ENCODE measurements around the gene AIF1L. TPM values are rescaled to one million over a fixed set of nuclear protein-coding genes. Genes with fewer than 3 reads are reported as not detected.

AIF1L gene
- polyA plus RNA-seq, 3 donors: not detected

GRCh38 chr9:131069699-131070098, 26.6 kb upstream of the AIF1L start:
- no peaks in the 10 kb centered on the region for H3K4me1 Mint-ChIP-seq
- TF ChIP-seq CTCF (IDR thresholded peaks at IDR 0.05): no peak
- H3K27ac Mint-ChIP-seq: no peak overlapping the region
- WGBS (ENCODE audit: insufficient coverage): 97% methylated on average over 10 of the region's 15 CpGs
- Histone ChIP-seq H3K4me3 (replicated peaks in 1 of 3; ENCODE audit: low read depth in 2 of 3, low read length in 3 of 3) (no peak overlapping the region), H3K9me3 (replicated peaks in 1 of 2; ENCODE audit: control insufficient read depth in 1 of 2, insufficient read depth in 1 of 2, low read length in 2 of 2) (no peaks in the 10 kb centered on the region), H4K20me1 (ENCODE audit: insufficient read depth, low read length) (no peaks in the 10 kb centered on the region), H3K27ac (ENCODE audit: low read depth in 1 of 2, low read length in 2 of 2) (no peak overlapping the region), H3K36me3 (replicated peaks in 1 of 2; ENCODE audit: control insufficient read depth in 1 of 2, insufficient read depth in 2 of 2, low read length in 2 of 2) (no peaks in the 10 kb centered on the region), H3K4me1 (ENCODE audit: control insufficient read depth in 1 of 2, insufficient read depth in 2 of 2, low read length in 2 of 2) (no peaks in the 10 kb centered on the region), H3K9ac (ENCODE audit: insufficient read depth, low read length, poor library complexity, severe bottlenecking) (no peak overlapping the region), H2AFZ (ENCODE audit: insufficient read depth, low read depth, low read length, poor library complexity, severe bottlenecking) (no peak overlapping the region), H3K4me2 (replicated peaks; ENCODE audit: extremely low read depth, low read length, poor library complexity, severe bottlenecking) (no peak overlapping the region), H3K79me2 (ENCODE audit: insufficient read depth, low read length) (no peaks in the 10 kb centered on the region), H3K27me3 (ENCODE audit: control insufficient read depth in 2 of 2, insufficient read depth in 2 of 2, low read length in 2 of 2) (no peaks in the 10 kb centered on the region)
- no peaks in the 10 kb centered on the region for H3K36me3 Mint-ChIP-seq
- intact Hi-C loops (cut with micrococcal nuclease): no loop called here
- H3K4me3 Mint-ChIP-seq: no peak overlapping the region
- H3K9me3 Mint-ChIP-seq: no peaks in the 10 kb centered on the region
- peaks cover 0 to 4% (median 4%) of the 10 kb centered on the region in 3 donors for H3K27me3 Mint-ChIP-seq (ENCODE audit: low read depth in 3 of 3)
- DNase-seq: no peak

- Mint-ChIP-seq H3K4me1 (no peaks in the 10 kb centered on the region), H3K27ac (no peak overlapping the region), H3K27me3 (ENCODE audit: low read depth in 3 of 3) (peaks cover 0 to 4% (median 0%) of the 10 kb centered on the region in 3 donors), H3K9me3 (no peaks in the 10 kb centered on the region), H3K36me3 (no peaks in the 10 kb centered on the region), H3K4me3 (no peak overlapping the region)
- Histone ChIP-seq H3K4me1 (ENCODE audit: control insufficient read depth in 1 of 2, insufficient read depth in 2 of 2, low read length in 2 of 2) (no peaks in the 10 kb centered on the region), H3K9me3 (replicated peaks in 1 of 2; ENCODE audit: control insufficient read depth in 1 of 2, insufficient read depth in 1 of 2, low read length in 2 of 2) (no peaks in the 10 kb centered on the region), H3K27me3 (ENCODE audit: control insufficient read depth in 2 of 2, insufficient read depth in 2 of 2, low read length in 2 of 2) (no peaks in the 10 kb centered on the region), H3K9ac (ENCODE audit: insufficient read depth, low read length, poor library complexity, severe bottlenecking) (no peak overlapping the region), H3K27ac (ENCODE audit: low read depth in 1 of 2, low read length in 2 of 2) (no peak overlapping the region), H3K4me2 (replicated peaks; ENCODE audit: extremely low read depth, low read length, poor library complexity, severe bottlenecking) (no peak overlapping the region), H3K79me2 (ENCODE audit: insufficient read depth, low read length) (no peaks in the 10 kb centered on the region), H3K36me3 (replicated peaks in 1 of 2; ENCODE audit: control insufficient read depth in 1 of 2, insufficient read depth in 2 of 2, low read length in 2 of 2) (no peaks in the 10 kb centered on the region), H4K20me1 (ENCODE audit: insufficient read depth, low read length) (no peaks in the 10 kb centered on the region), H2AFZ (ENCODE audit: insufficient read depth, low read depth, low read length, poor library complexity, severe bottlenecking) (no peak overlapping the region), H3K4me3 (replicated peaks in 1 of 3; ENCODE audit: low read depth in 2 of 3, low read length in 3 of 3) (no peak overlapping the region)
- 92% methylated on average over 16 of the region's 16 CpGs for WGBS (ENCODE audit: insufficient coverage)
- intact Hi-C loops (cut with micrococcal nuclease): no loop called here
- TF ChIP-seq CTCF (IDR thresholded peaks at IDR 0.05): no peak
- DNase-seq: no peak
Measured at GRCh38 chr9:131072107-131072870, 24.0 kb upstream of the AIF1L start.
